Activated CD4-positive, alpha-beta T cell treated with anti-CD3 and anti-CD28 coated beads, Interleukin-2, amount 10 ng/mL, durations not matched to agents 24 days and 14 days (primary cell): ENCODE results near the gene MRPL49. TPM values are rescaled to one million over a fixed set of nuclear protein-coding genes. Genes with fewer than 3 reads are reported as not detected.

Experiments
- DNase-seq: peaks from one replicate; pipeline ENCODE4 v3.0.0; 2022
- H3K27ac Mint-ChIP-seq: one replicate; pipeline ENCODE4 v1.8.0; 2022; ENCODE audit warnings: mild to moderate bottlenecking, mixed read lengths
- H3K27me3 Mint-ChIP-seq: one replicate; pipeline ENCODE4 v1.8.0; 2022; ENCODE audit warnings: mixed read lengths
- H3K36me3 Mint-ChIP-seq: one replicate; pipeline ENCODE4 v1.8.0; 2022; ENCODE audit warnings: low read depth, mild to moderate bottlenecking, mixed read lengths
- H3K4me1 Mint-ChIP-seq: one replicate; pipeline ENCODE4 v1.8.0; 2021; ENCODE audit warnings: mixed read lengths
- H3K4me3 Mint-ChIP-seq: one replicate; pipeline ENCODE4 v1.8.0; 2022; ENCODE audit warnings: mild to moderate bottlenecking, moderate library complexity, mixed read lengths
- H3K9me3 Mint-ChIP-seq: one replicate; pipeline ENCODE4 v1.8.0; 2021; ENCODE audit warnings: mixed read lengths
- intact Hi-C: fragments of 100-400 bp; cut with micrococcal nuclease; formaldehyde crosslinking; loops from one replicate; pipeline ENCODE4 v1.15.1; 2023
- total RNA-seq: library from RNA; stranded (reverse); gene quantifications from 2 replicates; pipeline ENCODE4 v1.2.3, GENCODE V29; 2022

Gene MRPL49
- 78.1 and 81.4 TPM in 2 replicates for total RNA-seq

DNA sequence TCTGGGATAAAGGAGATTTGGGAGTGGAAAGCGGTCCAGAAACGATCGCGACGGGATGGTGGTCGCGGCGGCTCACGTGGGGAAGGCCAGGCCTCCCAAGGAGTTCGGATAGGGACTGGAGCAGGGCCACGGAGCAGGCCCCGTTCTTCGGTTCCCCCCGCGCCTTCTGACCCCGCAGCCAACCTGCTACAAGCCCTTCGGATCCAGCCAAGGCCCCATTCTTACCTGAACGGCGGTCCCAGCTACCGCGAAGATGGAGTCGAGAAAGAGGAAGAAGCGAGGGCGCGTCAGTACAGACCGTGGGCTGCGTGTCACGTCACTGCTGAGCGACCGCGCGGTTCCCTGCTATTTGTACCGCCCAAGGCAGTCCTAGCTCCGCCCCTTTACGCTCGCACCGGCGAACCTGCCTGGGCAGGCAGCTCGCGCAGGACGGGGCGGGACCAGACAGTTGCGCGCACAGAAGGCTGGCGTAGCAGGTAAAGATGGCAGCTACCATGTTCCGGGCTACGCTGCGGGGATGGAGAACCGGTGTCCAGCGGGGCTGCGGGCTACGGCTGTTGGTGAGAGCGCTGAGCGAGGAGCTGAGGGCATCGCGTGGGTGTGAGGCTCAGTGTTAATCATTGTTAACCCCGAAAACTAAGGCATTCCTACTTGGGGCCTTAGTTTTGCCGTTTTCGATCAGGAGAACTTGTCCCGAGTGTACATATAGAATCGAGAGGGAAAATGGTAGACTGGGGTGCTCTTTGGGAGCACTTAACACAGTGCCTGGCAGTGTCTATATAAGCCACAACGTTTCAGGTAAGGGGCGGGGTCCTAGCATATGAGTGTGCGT lies at the start of gene MRPL49, which contains the start of gene FAU:
TSS of gene MRPL49 (plus strand) at position 457 of the 832 bp plus-strand sequence. CDS start at position 483, 26 bp downstream.
TSS of gene FAU (minus strand) at position 270 of the 832 bp plus-strand sequence. CDS start 321 bp downstream, outside the sequence.
- Mint-ChIP-seq H3K27me3 (no peaks in the 10 kb centered on the region), H3K9me3 (no peaks in the 10 kb centered on the region), H3K4me1 (peaks cover 37% of the 10 kb centered on the region), H3K27ac (peak within 1 kb of the TSS; percentile 100), H3K36me3 (peaks cover 66% of the 10 kb centered on the region), H3K4me3 (peak within 1 kb of the TSS; percentile 100)
- DNase-seq, result peak; percentile 100
- intact Hi-C loops, result loop anchor here (1.0 kb wide), 5 partner anchors 12 to 205 kb away; partner anchors contain the start of genes ATG2A, CDCA5, POLA2 and SYVN1

DNA sequence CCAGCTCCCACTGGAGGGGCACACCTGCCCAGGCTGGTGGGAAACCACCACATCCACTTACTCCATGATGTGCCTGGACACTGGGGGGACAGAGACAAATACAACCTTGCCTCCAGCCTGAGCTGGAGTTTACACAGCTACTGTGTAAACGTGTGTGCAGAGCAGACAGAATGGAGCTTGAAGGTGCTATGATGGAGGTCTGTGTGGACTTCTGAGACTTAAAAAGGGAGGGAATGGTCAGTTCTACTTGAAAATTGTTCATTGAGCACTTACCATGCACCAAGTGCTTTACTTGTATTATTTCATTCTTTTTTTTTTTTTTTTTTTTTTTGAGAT lies 49.5 kb upstream of the MRPL49 start:
- Mint-ChIP-seq H3K27me3 (no peaks in the 10 kb centered on the region), H3K4me1 (peaks cover 4% of the 10 kb centered on the region), H3K36me3 (peaks cover 12% of the 10 kb centered on the region), H3K27ac (no peak overlapping the region), H3K4me3 (no peak overlapping the region), H3K9me3 (no peaks in the 10 kb centered on the region)
- intact Hi-C loops, result no loop called here
- DNase-seq, result no peak

DNA sequence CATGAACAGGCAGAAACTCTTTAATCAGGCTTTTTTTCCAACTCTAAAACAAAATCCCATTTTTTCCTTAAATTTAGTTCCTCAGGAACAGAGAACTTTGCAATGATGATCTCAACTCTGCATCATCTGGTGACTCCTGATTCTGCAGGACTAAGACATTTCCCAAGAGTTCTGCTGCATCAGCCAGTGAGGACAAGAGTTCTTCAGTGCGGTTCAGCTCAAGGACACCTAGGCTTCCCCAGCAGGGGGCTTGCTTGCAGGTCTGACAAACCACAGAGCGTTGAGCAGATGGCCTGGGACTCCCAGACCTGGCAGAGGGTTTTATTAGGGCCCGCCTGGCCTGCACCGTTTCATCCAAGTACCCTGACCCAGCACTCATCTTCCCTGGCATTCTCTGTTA lies 44.7 kb upstream of the MRPL49 start:
- Mint-ChIP-seq H3K36me3 (peaks cover 46% of the 10 kb centered on the region), H3K27me3 (no peaks in the 10 kb centered on the region), H3K4me1 (peaks cover 31% of the 10 kb centered on the region), H3K9me3 (no peaks in the 10 kb centered on the region), H3K27ac (no peak overlapping the region), H3K4me3 (no peak overlapping the region)
- DNase-seq, result no peak
- intact Hi-C loops, result no loop called here

DNA sequence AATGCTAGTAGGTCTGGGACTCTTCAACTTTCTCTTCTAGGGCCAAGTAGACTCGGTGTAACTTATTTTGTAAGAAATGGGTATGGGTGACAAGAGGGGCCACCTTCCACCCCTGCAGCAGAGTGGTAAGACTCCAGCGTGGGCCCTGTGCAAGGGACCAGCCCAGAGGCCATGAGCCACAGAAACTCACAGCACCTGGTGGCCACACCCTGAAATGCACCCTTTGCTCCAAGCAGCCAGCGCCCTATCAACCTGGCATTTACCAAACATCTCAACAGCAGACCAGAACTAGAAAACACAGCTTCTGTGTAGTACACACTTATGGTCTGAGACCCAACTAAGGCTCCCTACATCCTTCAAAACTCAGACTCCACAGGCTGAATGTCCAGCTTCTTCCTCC lies 44.0 kb upstream of the MRPL49 start:
- H3K9me3 Mint-ChIP-seq, result no peaks in the 10 kb centered on the region
- no peaks in the 10 kb centered on the region for H3K27me3 Mint-ChIP-seq
- DNase-seq, result peak; percentile 92
- intact Hi-C loops, result no loop called here
- peaks cover 52% of the 10 kb centered on the region for H3K36me3 Mint-ChIP-seq
- peak overlapping the region; percentile 65 for H3K27ac Mint-ChIP-seq
- H3K4me1 Mint-ChIP-seq, result peaks cover 37% of the 10 kb centered on the region
- no peak overlapping the region for H3K4me3 Mint-ChIP-seq

DNA sequence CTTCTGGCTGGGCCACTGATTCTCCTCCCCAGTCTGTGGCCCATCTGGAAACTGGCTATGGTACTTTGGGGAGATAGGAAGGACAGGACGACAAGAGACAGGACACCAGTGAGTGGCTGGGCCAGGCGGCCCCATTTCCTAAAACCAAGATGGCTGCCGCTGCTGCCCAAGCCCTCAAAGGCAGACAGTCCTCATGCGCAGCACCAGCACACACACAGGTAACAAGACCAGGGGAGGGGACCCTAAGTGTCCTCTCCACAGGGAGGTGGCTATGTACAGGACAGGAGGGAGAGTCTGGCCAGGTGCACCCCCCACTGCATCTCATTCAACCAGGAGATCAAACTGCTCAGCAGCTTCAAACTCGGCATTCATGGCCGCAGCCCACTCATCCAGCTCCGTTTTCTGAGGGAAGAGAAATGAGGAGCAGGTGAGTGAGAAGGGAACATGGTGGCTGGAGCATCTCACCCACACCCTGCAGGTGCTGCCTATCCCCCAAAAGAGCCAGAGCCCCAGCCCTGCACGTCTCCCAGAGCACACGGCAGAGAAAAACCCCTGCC lies 43.3 kb upstream of the MRPL49 start:
- no peaks in the 10 kb centered on the region for H3K9me3 Mint-ChIP-seq
- H3K36me3 Mint-ChIP-seq, result peaks cover 57% of the 10 kb centered on the region
- no peak overlapping the region for H3K4me3 Mint-ChIP-seq
- peaks cover 43% of the 10 kb centered on the region for H3K4me1 Mint-ChIP-seq
- intact Hi-C loops, result no loop called here
- peak overlapping the region; percentile 65 for H3K27ac Mint-ChIP-seq
- no peak for DNase-seq
- H3K27me3 Mint-ChIP-seq, result peaks cover under 1% of the 10 kb centered on the region

DNA sequence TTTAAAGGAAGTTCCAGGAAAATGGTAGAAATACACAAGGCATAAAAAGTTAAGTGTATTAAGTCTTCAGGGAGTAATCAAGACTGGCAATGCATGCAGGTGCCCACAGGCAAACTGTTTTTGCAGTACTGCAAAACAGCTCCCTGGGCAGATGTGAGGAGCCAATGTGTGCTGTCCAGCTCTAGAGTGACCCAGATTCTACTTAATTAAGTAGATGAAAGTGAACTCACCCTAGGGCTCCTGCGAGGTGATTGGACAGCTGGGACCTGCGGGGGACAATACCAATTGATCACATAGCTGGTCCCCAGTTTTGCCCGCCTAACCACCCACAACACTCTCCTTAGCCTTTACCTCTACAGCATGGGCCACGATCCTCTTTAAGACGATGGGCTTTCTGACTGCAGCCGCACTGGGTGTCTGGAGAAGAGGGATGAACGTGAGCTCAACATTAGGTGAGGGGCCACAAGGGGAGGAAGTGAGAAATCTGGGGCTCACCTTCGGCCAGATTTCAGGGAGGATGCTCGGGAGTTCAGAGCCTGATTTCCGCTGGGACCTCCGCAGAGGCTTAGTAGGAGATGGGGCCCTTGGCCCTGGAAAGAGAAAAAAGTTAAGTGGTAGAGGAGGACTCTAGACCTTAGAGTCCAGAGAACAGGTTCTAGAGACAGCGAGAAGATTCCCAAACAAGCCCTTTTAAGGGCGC lies 38.8 kb upstream of the MRPL49 start:
- H3K4me3 Mint-ChIP-seq, result peak overlapping the region; percentile 99
- H3K9me3 Mint-ChIP-seq, result no peaks in the 10 kb centered on the region
- peaks cover 60% of the 10 kb centered on the region for H3K36me3 Mint-ChIP-seq
- intact Hi-C loops, result no loop called here
- peaks cover 52% of the 10 kb centered on the region for H3K4me1 Mint-ChIP-seq
- no peak for DNase-seq
- H3K27ac Mint-ChIP-seq, result peak overlapping the region; percentile 99
- H3K27me3 Mint-ChIP-seq, result peaks cover 2% of the 10 kb centered on the region

DNA sequence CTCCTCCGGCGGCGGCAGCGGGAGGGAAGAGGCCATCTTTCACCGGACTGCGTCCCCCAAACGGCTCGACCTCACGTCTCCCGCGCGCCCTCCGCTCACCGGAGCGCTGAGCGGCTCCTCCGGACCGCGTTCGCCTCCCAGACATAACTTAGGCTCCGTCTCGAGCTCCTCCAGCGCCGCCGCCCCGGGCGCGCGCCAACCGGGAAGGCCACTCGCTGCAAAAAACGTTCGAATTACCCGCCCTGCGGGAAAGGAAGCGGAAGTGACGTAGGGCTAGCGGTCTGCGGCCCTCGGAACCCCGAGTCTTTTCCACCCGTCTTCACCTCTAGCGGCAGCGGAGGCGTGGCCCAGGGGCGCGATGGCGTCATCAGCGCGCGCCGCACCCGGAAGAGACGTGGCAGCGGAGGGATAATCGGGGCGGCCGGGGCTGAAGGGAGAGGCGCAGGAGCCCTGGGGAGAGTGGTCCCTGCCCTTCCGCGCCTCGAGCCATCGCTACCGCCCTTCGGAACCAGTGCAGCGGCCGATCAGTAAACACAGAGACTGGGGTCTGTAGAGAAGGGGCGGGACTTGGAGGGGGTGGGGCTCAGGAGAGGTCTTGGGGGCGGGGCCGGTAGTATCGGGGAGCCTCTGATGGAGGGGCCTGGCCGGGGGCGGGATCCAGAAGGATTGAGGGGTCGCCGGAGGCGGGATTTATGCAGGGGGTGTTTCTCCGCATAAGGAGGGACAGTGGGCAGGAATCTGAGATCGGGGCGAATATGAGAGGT lies 38.1 kb upstream of the MRPL49 start, which contains the start of the genes CDCA5 and ZFPL1:
TSS of gene CDCA5 (minus strand) at position 207 of the 764 bp plus-strand sequence. CDS start at position 145, 62 bp downstream.
TSS of gene ZFPL1 (plus strand) at position 389 of the 764 bp plus-strand sequence. CDS start 477 bp downstream, outside the sequence.
- Mint-ChIP-seq H3K27me3 (peaks cover 2% of the 10 kb centered on the region), H3K4me1 (peaks cover 46% of the 10 kb centered on the region), H3K36me3 (peaks cover 62% of the 10 kb centered on the region), H3K27ac (peak within 1 kb of the TSS; percentile 99), H3K4me3 (peak within 1 kb of the TSS; percentile 99), H3K9me3 (no peaks in the 10 kb centered on the region)
- intact Hi-C loops, result loop anchor here (1.0 kb wide), 6 partner anchors 12 to 70 kb away; partner anchors contain the start of genes ARL2, FAU, MRPL49 and SNX15
- peak; percentile 100 for DNase-seq

DNA sequence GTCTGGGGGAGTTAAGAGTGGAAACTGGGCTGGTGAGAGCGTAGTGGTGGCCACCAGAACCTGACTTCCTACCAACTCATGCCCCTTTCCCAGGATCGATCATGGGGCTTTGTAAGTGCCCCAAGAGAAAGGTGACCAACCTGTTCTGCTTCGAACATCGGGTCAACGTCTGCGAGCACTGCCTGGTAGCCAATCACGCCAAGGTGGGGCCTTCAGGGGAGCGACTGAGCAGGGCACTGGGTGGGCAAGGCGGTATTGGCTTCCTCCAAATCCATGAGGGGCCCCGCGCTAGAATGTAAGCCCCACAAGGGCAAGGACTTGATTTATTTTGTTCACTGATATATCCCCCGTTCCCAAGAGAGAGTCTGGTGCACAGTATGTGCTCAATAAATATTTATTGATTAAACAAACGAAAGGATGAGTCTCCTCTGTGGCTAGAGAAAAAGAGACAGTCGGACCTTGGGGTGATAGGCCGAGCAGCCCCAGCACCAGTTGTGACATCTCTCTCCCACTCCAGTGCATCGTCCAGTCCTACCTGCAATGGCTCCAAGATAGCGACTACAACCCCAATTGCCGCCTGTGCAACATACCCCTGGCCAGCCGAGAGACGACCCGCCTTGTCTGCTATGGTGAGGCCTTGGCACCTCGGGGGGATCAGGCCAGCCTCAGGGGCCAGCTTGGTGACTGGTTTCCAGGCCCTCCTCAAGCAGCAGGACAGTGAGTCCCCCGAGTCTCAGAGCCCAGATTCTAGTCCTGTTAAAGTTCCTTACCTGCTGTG lies 37.3 kb upstream of the MRPL49 start:
- intact Hi-C loops, result loop anchor here (1.0 kb wide), 6 partner anchors 12 to 70 kb away; partner anchors contain the start of genes ARL2, FAU, MRPL49 and SNX15
- H3K9me3 Mint-ChIP-seq, result no peaks in the 10 kb centered on the region
- DNase-seq, result peak; percentile 66
- H3K4me3 Mint-ChIP-seq, result peak overlapping the region; percentile 99
- peaks cover 62% of the 10 kb centered on the region for H3K36me3 Mint-ChIP-seq
- H3K27me3 Mint-ChIP-seq, result peaks cover 2% of the 10 kb centered on the region
- H3K27ac Mint-ChIP-seq, result peak overlapping the region; percentile 99
- H3K4me1 Mint-ChIP-seq, result peaks cover 46% of the 10 kb centered on the region

DNA sequence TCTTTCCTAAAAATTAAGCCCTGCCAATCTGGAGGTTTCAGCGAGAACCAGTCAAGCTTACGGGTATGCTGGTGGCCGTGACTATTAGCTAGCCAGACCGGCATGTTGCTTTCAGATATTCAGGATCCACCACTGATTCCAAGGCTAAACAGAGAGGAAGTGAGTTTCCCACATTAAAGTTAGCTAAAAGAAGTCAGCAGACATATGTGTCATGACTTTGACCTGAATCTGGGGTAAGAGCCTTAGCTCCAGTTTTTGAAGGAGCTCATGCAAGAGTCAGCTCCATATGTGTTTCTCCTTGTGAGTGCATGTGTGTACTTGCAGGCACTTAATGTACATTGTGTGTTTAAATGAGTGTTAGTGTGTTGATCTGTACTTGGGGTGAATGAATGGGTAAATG lies 36.7 kb upstream of the MRPL49 start:
- peaks cover 2% of the 10 kb centered on the region for H3K27me3 Mint-ChIP-seq
- DNase-seq, result no peak
- peaks cover 57% of the 10 kb centered on the region for H3K36me3 Mint-ChIP-seq
- no peaks in the 10 kb centered on the region for H3K9me3 Mint-ChIP-seq
- H3K4me3 Mint-ChIP-seq, result peak overlapping the region; percentile 99
- peaks cover 44% of the 10 kb centered on the region for H3K4me1 Mint-ChIP-seq
- H3K27ac Mint-ChIP-seq, result peak overlapping the region; percentile 99
- intact Hi-C loops, result no loop called here

DNA sequence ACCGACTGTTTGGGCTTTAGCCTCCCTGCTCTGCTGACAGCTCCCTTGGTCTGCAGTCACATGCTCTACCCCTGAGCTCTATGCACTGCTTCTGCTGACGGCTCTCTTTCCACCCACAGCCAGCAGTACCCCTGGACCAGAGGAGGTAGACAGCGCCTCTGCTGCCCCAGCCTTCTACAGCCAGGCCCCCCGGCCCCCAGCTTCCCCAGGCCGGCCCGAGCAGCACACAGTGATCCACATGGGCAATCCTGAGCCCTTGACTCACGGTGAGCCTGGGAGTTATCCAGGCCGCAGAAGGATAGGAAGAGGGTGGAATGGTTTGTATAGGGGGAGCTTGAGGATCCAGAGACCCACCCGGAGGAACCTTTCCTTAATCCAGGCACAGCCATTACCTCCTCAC lies 35.3 kb upstream of the MRPL49 start:
- Mint-ChIP-seq H3K4me1 (peaks cover 35% of the 10 kb centered on the region), H3K4me3 (no peak overlapping the region), H3K9me3 (no peaks in the 10 kb centered on the region), H3K27ac (no peak overlapping the region), H3K36me3 (peaks cover 47% of the 10 kb centered on the region), H3K27me3 (peaks cover 2% of the 10 kb centered on the region)
- intact Hi-C loops, result no loop called here
- DNase-seq, result no peak

DNA sequence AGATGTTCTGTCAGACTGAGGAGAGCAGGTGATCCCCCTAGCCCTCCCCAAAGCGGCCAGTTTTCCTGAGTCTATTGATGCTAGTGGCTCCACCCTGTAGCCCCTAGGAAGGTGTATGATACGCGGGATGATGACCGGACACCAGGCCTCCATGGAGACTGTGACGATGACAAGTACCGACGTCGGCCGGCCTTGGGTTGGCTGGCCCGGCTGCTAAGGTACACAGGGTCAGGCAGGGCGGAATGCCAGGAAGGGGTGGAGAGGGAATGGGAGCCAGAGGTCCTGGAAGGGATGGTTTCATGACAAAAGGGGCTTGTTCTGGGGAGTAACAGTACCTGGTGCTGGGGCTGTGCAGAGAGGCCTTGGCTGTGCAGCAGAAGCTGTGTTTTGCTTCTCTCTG lies 34.9 kb upstream of the MRPL49 start:
- peaks cover 32% of the 10 kb centered on the region for H3K4me1 Mint-ChIP-seq
- DNase-seq, result no peak
- intact Hi-C loops, result no loop called here
- no peak overlapping the region for H3K4me3 Mint-ChIP-seq
- peaks cover 43% of the 10 kb centered on the region for H3K36me3 Mint-ChIP-seq
- H3K27ac Mint-ChIP-seq, result no peak overlapping the region
- H3K27me3 Mint-ChIP-seq, result peaks cover 2% of the 10 kb centered on the region
- no peaks in the 10 kb centered on the region for H3K9me3 Mint-ChIP-seq

DNA sequence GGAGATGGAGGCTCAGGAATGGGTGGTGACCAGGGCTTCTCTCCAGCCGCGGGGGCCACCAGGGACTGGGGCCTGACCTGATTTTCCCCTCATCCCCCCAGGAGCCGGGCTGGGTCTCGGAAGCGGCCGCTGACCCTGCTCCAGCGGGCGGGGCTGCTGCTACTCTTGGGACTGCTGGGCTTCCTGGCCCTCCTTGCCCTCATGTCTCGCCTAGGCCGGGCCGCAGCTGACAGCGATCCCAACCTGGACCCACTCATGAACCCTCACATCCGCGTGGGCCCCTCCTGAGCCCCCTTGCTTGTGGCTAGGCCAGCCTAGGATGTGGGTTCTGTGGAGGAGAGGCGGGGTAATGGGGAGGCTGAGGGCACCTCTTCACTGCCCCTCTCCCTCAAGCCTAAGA lies 34.3 kb upstream of the MRPL49 start:
- H3K36me3 Mint-ChIP-seq, result peaks cover 39% of the 10 kb centered on the region
- no peak overlapping the region for H3K27ac Mint-ChIP-seq
- intact Hi-C loops, result no loop called here
- no peaks in the 10 kb centered on the region for H3K9me3 Mint-ChIP-seq
- no peak for DNase-seq
- H3K4me3 Mint-ChIP-seq, result no peak overlapping the region
- peaks cover 2% of the 10 kb centered on the region for H3K27me3 Mint-ChIP-seq
- H3K4me1 Mint-ChIP-seq, result peaks cover 27% of the 10 kb centered on the region
